Measurements from ENCODE around the gene ATP6V0A4. TPM values are rescaled to one million over a fixed set of nuclear protein-coding genes. Genes with fewer than 3 reads are reported as not detected.

Gene ATP6V0A4
- total RNA-seq, 1 experiment from 2014 or later: not detected

GRCh38 chr7:138799336-138800000 lies 1.5 kb upstream of the ATP6V0A4 start:
- POLR2A ChIA-PET: no interaction called here
- CTCF ChIA-PET: no interaction called here
- RAD21 ChIA-PET (ENCODE audit: low non-redundant PET in 1 of 2, low total read pairs in 2 of 2, uncharacterized antibody in 2 of 2, unreplicated experiment in 2 of 2): no interaction called here
- intact Hi-C loops (cut with micrococcal nuclease): loop anchor here (2.0 kb wide), 1 partner anchor 111 kb away; no protein-coding TSS in a partner anchor
- no TSS peak for BruUV-seq (replicated peaks)
- no peak for TF ChIP-seq EGR1 (IDR thresholded peaks at IDR 0.05; ENCODE audit: low read depth)
- TF ChIP-seq EZH2 (IDR thresholded peaks at IDR 0.05): no peak
- TF ChIP-seq SIN3A (IDR thresholded peaks at IDR 0.05; ENCODE audit: low read depth): no peak
- no peak for TF ChIP-seq YY1 (IDR thresholded peaks at IDR 0.05; ENCODE audit: extremely low read depth, insufficient replicate concordance, low read depth, low read length)
- TF ChIP-seq CBX3 (IDR thresholded peaks at IDR 0.05; ENCODE audit: low read depth): no peak
- TF ChIP-seq, protein P1, sequence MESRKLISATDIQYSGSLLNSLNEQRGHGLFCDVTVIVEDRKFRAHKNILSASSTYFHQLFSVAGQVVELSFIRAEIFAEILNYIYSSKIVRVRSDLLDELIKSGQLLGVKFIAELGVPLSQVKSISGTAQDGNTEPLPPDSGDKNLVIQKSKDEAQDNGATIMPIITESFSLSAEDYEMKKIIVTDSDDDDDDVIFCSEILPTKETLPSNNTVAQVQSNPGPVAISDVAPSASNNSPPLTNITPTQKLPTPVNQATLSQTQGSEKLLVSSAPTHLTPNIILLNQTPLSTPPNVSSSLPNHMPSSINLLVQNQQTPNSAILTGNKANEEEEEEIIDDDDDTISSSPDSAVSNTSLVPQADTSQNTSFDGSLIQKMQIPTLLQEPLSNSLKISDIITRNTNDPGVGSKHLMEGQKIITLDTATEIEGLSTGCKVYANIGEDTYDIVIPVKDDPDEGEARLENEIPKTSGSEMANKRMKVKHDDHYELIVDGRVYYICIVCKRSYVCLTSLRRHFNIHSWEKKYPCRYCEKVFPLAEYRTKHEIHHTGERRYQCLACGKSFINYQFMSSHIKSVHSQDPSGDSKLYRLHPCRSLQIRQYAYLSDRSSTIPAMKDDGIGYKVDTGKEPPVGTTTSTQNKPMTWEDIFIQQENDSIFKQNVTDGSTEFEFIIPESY (IDR thresholded peaks at IDR 0.05; ENCODE audit: extremely low read depth, insufficient replicate concordance, low read length): no peak
- TF ChIP-seq SRF (IDR thresholded peaks at IDR 0.05; ENCODE audit: low read depth): no peak
- no peak for TF ChIP-seq FOSL1 (IDR thresholded peaks at IDR 0.05; ENCODE audit: low read depth)
- TF ChIP-seq, protein P2, sequence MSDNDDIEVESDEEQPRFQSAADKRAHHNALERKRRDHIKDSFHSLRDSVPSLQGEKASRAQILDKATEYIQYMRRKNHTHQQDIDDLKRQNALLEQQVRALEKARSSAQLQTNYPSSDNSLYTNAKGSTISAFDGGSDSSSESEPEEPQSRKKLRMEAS (IDR thresholded peaks at IDR 0.05): no peak
- no peak for TF ChIP-seq REST (IDR thresholded peaks at IDR 0.05; ENCODE audit: low read depth)
- no peak for TF ChIP-seq POLR2AphosphoS5 (IDR thresholded peaks at IDR 0.05; ENCODE audit: low read depth, low read length)
- no peak for TF ChIP-seq POLR2A (IDR thresholded peaks at IDR 0.05; ENCODE audit: borderline replicate concordance, extremely low read depth, insufficient read depth, insufficient read length)
- TF ChIP-seq, protein P3, sequence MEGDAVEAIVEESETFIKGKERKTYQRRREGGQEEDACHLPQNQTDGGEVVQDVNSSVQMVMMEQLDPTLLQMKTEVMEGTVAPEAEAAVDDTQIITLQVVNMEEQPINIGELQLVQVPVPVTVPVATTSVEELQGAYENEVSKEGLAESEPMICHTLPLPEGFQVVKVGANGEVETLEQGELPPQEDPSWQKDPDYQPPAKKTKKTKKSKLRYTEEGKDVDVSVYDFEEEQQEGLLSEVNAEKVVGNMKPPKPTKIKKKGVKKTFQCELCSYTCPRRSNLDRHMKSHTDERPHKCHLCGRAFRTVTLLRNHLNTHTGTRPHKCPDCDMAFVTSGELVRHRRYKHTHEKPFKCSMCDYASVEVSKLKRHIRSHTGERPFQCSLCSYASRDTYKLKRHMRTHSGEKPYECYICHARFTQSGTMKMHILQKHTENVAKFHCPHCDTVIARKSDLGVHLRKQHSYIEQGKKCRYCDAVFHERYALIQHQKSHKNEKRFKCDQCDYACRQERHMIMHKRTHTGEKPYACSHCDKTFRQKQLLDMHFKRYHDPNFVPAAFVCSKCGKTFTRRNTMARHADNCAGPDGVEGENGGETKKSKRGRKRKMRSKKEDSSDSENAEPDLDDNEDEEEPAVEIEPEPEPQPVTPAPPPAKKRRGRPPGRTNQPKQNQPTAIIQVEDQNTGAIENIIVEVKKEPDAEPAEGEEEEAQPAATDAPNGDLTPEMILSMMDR (IDR thresholded peaks at IDR 0.05 in 2 of 3, conservative IDR thresholded peaks at IDR 0.05 in 1 of 3; ENCODE audit: borderline replicate concordance in 1 of 3, insufficient read depth in 1 of 3, low read depth in 2 of 3, low read length in 2 of 3): no peak
- no peak for TF ChIP-seq ZFX (IDR thresholded peaks at IDR 0.05)
- no peak for TF ChIP-seq EZH2phosphoT487 (IDR thresholded peaks at IDR 0.05; ENCODE audit: borderline replicate concordance)
- TF ChIP-seq TCF7L2 (IDR thresholded peaks at IDR 0.05; ENCODE audit: borderline replicate concordance, extremely low read depth, insufficient read depth, insufficient read length): no peak
- TF ChIP-seq SP1 (IDR thresholded peaks at IDR 0.05; ENCODE audit: low read depth): no peak
- no peak for TF ChIP-seq ELF1 (IDR thresholded peaks at IDR 0.05; ENCODE audit: borderline replicate concordance, low read depth)
- TF ChIP-seq CEBPB (IDR thresholded peaks at IDR 0.05; ENCODE audit: low read depth): no peak
- Histone ChIP-seq H2AFZ (ENCODE audit: low read depth, low read length, poor library complexity, severe bottlenecking) (no peak overlapping the region), H3K9me3 (ENCODE audit: control insufficient read depth in 1 of 2, insufficient read depth in 1 of 2, low read depth in 1 of 2, low read length in 2 of 2) (no peaks in the 10 kb centered on the region), H3K4me2 (ENCODE audit: low read length) (no peak overlapping the region), H3K79me2 (ENCODE audit: insufficient read depth, low read length) (no peaks in the 10 kb centered on the region), H3K9me2 (ENCODE audit: insufficient read depth) (no peaks in the 10 kb centered on the region), H4K20me1 (ENCODE audit: insufficient read depth) (no peaks in the 10 kb centered on the region), H3K4me3 (replicated peaks in 1 of 2; ENCODE audit: low read depth in 1 of 2, low read length in 2 of 2) (no peak overlapping the region), H3K36me3 (ENCODE audit: control insufficient read depth in 1 of 2, insufficient read depth in 2 of 2, low read length in 2 of 2) (no peaks in the 10 kb centered on the region), H3K4me1 (ENCODE audit: control insufficient read depth in 1 of 2, insufficient read depth in 2 of 2, low read length in 2 of 2) (no peaks in the 10 kb centered on the region), H3K27me3 (ENCODE audit: insufficient read depth, low read length) (no peaks in the 10 kb centered on the region), H3K27ac (ENCODE audit: low read depth, low read length) (no peak overlapping the region), H3K9ac (ENCODE audit: low read length) (no peak overlapping the region)
- ATAC-seq (no peak), DNase-seq (ENCODE audit: low read depth, low spot score) (no peak)
